Measurements from ENCODE around the gene TMEM266.
A peak's percentile ranks its signal among the peaks of the same experiment; 100 is the strongest.

TMEM266 gene

DNA sequence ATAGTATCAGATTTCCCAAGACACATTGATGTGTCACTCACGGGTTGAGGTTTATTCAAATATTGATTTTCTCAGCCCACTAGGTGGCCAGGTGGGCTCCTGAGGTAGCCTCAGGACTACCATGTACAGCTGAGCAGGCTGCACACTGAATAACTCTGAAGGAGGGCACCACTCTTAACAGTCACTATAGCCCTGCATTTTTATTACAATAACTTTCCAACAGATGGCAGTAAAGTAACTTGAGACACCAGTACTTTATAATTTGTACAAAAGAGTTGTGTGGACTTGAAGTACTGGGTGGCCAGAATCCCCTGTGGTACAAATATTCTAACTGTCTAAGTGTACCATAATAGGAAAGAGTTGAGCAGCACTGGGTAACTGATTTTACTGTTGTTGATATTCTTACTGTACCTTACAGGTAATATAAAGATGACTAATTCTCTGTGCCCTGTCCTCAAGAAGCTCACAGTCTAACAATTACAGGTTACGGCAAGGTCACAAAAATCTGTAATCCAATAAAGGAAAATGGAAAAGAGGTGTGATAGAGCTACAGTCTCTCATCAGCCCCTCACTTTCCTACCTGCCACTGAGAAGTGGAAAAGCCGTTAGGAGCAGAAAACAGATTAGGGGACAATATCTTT, 175.5 kb downstream of the TMEM266 start:
- DNase-seq (ENCODE audit: low read depth, low spot score), result peak; percentile 58

DNA sequence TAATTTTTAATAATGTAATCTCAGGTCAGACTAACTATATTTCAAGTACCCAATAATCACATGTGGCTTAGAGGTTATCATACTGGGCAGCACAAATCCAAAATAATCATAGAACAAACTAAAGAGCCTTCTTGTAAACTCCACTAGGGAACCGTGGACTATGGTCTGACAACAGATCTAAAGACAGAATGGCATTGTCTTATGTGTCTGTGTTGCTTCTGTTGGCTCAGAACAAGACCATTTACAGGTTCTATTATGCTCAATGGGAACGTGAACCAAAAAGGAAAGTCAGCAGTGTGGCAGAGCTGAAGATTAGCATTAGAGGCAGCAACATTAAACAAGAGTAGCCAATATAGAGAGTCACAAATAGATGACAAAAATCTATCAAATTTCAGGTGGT, 176.6 kb downstream of the TMEM266 start:
- no peak for DNase-seq (ENCODE audit: low read depth, low spot score)

DNA sequence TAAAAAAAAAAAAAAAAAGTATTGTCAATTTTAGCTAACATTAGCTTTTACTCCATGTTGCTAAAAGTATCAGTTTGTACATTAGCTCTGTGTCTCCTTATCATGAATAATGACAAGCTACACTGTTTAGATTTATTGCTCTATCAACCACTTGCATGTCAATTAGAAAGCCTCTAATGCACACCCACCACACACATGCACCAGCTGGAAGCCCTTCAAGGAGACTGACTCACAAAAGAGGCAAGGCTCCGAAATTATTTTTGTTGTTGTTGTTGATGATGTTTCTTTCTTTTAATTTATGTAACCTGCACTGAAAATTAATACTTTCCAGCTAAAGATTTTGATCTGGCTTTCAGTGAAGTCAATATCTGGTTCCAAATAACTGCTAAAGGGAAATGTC, 180.0 kb downstream of the TMEM266 start:
- peak; percentile 31 for DNase-seq (ENCODE audit: low read depth, low spot score)

DNA sequence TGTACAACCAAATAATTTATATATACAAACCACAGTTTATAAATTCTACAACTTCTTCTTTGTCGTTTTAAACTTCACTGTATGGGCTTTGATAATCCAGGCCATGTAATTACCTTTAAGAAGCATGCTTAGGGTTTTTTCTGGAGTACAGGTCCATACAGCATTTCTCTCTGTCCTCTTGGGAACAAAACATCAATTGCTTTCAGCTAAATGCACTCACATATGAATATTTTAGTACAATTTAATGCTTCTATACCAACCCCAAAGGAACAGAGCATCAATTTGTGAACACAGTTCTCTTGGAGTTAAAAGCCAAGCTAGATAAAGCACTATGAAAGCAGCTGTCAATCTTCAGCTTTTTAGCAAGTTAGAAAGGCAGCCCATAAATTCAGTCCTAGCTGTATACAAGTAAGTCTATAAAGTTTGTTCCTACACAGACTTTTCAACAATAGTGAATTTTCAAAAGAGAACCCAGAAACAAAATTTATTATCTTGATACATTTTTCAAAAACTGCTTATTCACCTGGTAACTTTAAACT, 185.4 kb downstream of the TMEM266 start:
- no peak for DNase-seq (ENCODE audit: low read depth, low spot score)

DNA sequence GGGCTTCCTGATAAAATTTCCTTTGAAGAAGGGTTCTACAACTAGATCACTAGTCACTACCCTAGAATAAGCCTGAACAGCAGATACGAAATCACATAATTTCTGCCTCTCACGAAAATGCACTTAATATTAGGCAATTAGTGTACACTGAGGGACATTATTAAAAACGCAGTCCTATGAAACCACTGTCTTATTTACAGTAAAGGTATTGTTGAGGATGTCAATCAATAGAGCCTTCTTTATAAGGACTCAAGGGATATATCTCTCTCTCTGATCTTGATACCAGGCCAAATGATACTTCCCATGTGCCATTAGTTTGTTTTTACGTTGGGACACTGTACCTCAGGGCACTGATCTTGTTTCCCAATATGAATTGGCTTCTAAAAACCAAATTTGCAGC, 191.9 kb downstream of the TMEM266 start:
- no peak for DNase-seq (ENCODE audit: low read depth, low spot score)

DNA sequence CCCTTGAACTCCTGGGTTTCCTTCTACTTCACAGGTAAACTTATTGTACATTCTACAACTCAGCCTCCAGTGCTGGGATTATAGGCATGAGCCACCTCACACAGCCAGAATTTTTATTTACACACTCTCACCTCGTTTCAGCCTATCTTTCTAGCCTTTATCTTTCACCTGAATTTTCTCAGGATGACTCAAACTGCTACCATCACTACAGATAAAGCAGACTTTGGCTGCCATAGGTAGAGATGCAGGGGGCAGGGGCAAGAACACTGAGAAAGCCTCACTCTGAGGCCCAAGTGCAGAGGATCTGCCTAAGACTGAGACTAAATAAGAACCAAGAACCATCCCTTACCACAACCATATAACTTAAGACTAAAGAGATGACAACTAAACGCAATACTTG, 192.5 kb downstream of the TMEM266 start:
- no peak for DNase-seq (ENCODE audit: low read depth, low spot score)

DNA sequence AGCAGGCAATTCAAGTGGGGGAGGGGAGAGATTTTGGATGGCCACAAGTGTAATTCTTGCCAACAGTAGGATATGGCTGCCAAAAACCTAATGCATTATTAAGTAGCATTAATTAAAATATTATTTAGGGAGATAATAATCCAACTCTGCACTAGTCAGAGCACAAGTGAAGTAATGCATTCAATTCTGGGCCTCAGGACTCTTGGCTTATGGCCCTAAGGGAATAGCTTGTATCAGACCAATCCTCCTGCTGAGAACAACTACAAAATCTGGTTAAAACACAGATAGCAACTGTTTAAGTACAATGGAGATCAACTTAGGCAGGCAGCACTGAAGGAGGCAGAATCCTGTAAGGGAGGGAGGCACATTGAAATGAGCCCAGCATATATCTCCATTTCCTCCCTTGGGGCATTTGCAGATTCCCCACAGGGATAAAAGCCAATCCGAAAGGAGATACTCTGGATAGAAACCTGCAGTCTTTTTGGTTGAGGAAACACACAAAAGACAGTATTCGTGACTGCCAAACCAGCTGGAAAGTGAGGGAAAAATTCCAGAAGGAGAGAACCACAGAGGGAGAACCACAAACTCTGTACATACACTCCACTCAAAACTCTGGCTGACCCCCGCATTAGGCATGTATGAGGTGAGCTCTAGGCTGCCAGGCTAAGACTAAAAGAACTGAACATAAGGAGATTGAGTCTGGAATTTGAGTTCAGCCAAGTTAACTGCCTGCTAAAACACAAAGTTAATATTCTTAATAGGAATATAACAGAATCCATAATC, 194.1 kb downstream of the TMEM266 start:
- peak; percentile 52 for DNase-seq (ENCODE audit: low read depth, low spot score)

Data from astrocyte of the hippocampus (primary cell).